Eye (tissue), 1 donor: ENCODE measurements around the gene EGFR.

Source experiments
- DNase-seq: peaks from one replicate; pipeline ENCODE4 v3.0.0-alpha.2; 2015

The EGFR gene

DNA sequence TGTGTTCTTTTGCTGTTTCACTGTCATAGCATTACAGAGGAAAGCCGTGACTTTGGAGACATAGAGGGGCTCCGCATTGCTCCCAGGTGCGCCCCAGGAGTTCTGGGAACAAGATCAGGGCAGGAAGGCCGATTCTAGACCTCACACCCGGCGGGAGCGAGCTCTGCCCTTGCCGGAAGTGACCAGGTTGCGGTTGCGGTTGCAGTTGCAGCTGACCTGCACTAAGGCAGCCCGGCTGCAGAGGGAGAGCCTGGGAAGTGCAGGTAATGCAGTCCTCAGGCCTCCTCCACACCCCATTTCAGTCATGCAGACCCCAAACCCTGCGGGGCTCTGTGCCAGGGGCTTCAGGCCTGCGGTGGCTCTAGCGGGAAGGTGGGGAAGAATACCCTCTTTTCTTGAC, 216.3 kb downstream of the EGFR start:
- no peak for DNase-seq

DNA sequence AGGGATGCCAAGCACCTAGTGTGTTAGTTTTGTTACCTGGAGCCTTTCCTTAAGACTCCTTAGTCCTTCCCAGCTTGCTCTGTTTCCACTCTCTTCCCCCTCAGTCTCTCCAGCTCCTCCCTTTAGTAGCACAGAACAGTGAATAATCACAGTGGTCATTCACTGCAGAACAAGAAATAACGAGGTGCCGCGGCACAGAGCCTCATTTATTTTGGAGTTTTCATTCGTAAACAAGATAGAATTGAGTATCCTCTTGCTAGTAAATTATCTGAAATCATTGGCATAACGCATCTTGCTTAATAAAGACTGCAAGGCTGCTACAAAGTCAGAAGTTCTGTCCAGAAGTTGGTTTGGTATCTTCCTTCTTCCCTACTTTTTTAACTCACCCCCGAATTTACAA, 217.0 kb downstream of the EGFR start:
- DNase-seq = no peak

GRCh38 chr7:55236476-55236875, 217.7 kb downstream of the EGFR start:
- no peak for DNase-seq

DNA sequence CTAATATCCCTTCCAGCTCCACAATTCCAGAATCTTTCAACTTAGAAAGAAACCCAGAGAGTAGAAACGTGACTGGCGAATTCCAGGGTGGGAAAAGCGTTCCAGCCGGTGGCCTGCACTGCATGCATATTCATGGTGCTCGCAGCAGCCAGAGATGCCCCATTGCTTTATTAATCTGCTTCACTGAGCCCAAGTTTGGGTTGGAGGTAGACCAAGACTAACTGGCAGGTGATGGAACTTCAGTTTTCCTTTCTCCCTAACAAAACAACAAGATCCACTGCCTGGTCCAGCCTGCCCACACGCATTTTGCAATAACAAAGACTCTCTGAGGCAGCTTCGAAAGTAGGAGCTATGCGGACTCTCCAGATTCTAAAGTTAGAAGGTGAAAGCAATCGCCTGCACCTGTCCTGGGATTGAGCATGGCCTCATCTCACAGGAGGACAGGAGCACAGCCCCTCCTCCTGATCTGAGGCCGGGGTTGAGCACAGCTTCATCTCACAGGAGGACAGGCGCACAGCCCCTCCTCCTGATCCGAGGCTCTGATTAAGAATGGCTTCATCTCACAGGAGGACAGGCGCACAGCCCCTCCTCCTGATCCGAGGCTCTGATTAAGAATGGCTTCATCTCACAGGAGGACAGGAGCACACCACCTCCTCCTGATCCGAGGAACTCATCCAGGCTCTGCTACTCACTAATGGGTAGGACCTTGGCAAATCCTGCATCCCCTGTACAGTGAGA, 218.5 kb downstream of the EGFR start:
- no peak for DNase-seq

- no peak for DNase-seq
These were observed 220.6 kb downstream of the EGFR start for GRCh38 chr7:55239406-55239805.

DNA sequence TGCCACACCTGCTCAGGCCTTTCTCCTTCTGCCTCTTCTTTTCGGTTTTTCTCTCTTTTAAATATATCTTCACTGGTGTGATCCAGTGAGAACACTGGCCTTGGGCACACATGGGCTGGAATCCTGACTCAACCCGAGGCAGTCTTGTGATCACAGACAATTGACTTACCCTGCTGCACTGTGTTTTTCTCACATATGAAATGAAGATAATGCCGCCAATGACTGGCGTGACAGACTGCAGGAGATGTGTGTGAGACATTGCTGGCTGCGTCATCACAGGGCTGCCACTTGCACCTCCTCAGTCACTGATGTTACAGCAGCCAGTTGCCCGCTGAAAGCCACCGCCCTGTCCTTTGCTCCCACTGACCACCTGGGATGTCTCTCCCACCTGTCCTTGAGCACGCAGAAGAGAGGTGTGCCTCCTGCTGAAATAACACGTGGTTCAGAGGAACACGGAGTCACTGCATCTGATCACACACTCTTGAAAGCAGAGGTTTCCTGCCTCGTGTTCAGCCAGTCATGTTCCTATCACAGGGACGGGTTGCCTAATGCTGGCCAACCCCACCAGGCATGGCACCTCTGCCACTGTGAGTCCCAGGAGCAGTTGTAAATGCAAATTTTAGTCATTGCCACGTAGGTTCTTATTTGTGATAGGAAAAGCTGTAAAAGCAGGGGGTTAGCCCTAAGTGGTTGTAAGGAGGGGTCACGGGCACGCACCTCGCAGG, 221.8 kb downstream of the EGFR start:
- no peak for DNase-seq

DNA sequence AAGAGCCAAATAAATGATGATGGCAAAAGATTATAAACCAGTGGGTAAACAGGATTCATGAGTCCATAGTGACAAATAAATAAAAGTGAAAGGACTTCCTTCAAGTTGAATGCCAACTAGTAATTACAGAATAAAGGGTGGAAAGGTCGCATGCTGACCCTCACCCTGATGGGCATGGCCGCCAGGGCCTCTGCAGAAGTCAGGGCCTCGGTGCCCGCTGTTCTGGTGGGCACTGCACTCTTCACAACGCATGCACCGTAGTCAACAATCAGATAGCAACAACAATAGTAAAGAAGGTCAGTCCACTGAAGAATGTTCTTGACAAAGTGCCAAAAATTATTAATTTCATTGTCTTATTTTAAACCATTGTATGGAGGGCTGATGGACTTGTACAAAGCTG, 223.1 kb downstream of the EGFR start:
- no peak for DNase-seq

DNA sequence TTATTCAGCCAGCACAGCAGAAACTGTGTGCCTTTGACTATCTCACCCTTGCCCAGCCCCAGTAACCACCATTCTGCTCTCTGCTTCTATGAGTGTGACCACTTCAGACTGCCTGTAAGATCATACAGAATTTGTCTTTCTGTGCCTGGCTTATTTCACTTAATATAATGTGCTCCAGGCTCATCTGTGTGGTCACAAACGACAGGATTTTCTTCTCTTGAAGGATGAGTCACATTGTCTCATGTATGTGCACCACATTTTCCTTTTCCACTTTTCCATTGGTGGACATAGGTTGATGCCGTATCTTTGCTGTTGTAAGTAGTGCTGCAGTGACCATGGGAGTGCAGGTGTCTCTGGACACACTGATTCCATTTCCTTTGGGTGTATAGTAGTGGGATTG, 223.8 kb downstream of the EGFR start:
- no peak for DNase-seq

DNA sequence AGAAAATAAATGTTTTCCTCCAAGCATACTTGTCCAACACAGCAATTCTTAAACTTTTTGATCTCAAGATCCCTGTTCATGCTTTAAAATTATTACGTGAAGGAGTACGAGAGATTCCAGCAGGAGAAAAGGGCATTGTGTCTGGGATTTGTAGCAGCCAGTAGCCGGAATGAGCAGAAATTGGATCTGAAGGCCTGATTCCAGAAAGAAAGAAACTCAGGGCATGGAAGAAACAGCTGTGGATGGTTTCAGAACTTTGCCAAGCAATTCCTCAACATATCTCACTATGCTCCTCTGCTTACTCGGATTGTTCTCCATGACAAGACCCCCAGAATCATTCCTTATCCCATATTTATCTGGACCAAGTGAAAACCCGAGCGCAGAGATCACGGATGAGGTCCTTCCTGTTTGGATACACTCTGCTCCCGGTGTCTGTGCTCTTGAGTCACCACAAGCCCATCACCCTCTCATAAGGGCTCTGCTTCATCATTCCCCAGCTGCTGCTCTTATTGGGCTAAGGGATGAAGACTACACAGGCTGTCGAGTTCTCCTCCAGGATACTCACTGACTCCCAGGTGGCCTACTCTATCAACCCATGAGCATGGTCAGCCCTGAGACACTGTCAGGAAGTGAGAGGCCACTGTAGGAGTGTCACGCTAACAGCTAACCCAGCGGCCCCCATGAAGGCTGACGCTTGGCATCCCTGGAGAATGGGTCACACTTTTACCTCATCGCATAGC, 225.4 kb downstream of the EGFR start:
- no peak for DNase-seq

DNA sequence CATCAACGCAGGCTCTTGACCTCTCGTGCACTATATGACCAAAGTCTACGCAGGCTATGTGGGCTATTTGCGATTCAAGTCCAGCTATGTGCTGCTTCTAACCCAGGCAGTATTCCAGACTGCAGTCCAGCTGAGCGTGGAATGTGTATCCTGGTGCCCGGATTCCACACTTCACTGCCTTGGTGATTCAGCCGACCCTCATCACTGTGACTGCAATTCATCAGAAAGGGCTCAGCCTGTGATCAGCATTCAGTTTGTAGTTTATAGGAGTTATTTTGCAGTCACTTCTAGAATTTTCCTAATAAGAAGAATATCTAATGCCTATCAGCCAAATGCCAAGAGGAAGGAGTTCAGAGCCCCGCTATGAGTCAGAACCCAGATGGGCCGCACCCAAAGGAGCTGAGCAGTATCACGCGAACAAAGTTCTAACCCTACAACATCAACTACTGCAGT, 226.5 kb downstream of the EGFR start:
- DNase-seq = peak; percentile 87

DNA sequence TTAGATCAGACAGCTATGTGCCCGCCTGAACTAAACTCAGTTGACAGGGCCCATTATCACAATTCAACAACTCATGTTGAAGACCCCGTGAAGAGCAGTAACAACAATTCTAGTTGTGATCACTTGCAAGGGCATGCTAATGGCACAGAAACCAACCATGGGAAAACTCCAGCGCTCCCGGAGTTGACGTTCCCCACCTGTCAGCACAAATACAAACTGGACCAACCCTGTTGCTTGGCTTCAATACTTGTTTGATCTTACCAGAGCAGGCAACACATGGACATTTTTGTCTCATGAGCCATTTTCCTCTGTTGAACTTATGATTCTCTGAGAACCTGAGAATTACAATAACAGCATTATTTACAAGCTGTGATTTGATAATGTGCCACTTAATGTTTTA, 227.4 kb downstream of the EGFR start:
- peak; percentile 90 for DNase-seq

DNA sequence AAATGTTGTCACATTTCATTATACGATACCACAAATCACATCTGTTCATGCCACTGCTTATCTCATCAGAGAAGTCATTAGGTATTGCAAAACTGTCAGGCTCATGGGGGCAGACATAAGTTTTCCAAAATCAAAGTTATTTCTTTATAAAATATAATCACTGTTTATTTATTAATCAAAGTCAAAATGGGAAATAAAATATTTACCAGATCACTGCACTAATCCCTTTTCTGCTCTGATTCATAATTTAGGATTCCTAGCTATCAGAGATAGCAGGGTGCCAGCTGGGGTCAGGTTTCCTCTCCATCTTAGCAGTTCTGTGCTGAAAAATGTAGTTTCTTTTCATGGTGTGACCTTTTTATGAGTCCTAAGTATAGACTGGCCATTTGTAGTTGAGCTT, 228.6 kb downstream of the EGFR start:
- peak; percentile 60 for DNase-seq

DNA sequence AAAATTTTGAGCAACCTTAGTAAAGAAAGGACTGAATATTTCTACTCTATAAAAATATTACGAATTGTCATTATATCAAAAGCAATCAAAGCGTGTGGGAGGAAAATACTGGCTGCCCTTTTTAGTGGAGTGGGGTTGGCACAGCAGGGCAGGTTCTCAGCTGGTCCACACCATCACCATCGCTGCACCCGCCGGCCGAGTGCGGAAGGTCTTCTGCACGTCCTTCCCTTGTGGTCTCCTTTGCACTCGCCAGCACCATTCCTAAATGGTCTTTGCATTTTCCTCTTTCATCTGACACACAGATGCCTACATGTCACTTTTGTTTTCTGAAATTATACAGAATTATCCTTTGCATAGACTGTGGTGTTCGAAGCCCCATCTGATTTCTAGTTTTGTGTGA, 229.7 kb downstream of the EGFR start:
- DNase-seq = no peak

DNA sequence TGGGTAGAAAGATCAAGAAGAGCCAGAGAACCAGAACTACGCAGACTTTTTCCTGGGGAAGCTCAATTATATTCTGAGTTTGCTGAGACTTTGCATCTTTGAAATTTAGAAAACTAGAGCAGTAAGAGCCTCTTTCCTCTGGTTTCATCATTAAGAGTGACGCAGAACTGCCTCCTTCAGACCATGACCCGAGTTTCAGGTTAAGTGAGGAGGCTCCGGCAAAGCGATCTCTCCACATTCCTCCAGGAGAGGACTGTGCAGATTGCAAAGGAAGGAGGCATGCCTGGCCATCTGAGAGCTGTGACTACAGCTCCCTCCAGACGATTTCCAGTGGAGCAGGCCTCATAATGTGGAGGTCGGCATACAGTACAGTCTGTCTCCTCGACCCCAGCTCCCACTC, 230.5 kb downstream of the EGFR start:
- no peak for DNase-seq

GRCh38 chr7:55250313-55250712, 231.5 kb downstream of the EGFR start:
- no peak for DNase-seq

DNA sequence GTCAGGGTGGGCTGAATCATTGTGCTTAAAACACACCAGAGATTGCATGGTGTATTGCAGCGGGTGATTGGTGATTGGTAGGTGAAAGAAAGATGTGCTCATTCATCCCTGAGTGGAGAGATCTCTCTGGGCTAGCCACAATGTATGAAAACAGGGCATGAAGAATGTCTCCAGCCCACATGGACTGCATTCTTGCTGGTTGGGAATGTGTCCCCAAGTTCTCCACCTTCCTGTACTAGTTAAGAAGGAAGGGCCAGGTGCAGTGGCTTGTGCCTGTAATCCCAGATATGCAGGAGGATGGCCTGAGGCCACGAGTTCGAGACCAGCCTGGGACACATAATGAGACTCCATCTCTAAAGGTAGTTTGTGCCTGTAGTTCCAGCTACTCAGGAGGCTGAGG, 232.5 kb downstream of the EGFR start:
- no peak for DNase-seq

- DNase-seq = no peak
These were observed 233.1 kb downstream of the EGFR start for GRCh38 chr7:55251911-55252310.

DNA sequence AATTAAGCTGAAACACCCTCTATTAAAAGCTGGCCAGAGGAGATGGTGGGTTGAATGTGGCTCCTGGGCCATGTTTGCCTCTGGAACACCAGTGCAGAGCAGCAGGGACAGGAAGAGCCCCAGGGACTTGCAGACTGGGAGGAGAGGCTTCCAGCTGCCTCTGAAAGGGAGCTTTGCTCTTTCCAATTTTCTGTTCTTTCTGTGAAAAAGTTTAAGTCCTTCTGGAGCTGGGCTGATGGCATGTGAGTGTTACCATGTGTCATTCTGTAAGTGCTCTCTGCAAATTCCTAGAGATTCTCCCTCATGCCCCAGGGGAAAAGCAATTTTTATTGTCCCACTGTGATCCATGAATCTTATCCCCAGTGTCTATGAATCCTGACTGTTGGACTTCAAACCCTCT, 233.6 kb downstream of the EGFR start:
- no peak for DNase-seq

GRCh38 chr7:55253188-55253587, 234.4 kb downstream of the EGFR start:
- DNase-seq = no peak

- no peak for DNase-seq
These were observed 235.4 kb downstream of the EGFR start for GRCh38 chr7:55254242-55254595.

DNA sequence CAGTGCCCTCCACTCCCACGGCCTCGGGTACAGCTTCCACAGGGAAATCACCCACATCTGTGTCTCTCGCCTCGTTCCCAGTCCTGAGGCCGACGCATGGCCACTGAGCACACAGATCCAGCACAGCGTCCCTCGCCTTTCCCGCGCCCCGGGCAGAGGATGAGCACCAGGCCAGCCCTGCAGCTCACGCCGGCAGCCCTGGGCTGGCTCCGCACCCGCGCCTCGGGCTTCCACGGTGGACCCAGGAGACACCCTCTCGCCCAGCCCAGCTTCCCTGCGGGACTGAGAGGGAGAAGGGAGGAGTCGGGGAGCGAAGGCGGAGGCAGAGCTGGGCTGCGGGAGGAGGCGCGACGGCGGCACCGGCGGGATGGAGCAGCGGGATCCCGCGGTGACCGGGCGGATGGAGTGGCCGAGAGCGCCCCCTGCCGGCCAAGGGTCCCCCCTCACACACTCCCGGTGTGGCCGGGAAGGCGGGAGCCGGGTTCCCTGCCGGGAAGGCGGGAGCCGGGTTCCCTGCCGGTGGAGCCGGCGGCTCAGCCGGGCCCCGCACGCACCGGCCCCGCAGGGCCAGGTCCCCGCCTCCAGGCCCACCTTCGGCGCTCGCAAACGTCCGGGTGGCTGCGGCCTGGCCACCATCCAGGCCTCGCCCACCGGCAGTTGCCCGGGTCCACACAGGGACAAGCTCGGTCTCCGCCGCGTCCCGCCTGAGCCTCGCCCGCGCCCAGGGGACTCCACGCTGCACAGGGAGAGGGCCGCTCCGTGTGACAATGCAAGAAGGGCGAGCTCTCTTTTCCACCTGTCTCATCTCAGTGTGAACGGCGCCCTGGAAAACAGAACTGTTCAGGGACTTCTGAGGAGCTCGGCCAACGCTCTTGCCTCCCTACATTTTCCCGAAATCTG, 236.0 kb downstream of the EGFR start:
- DNase-seq = peak; percentile 97

DNA sequence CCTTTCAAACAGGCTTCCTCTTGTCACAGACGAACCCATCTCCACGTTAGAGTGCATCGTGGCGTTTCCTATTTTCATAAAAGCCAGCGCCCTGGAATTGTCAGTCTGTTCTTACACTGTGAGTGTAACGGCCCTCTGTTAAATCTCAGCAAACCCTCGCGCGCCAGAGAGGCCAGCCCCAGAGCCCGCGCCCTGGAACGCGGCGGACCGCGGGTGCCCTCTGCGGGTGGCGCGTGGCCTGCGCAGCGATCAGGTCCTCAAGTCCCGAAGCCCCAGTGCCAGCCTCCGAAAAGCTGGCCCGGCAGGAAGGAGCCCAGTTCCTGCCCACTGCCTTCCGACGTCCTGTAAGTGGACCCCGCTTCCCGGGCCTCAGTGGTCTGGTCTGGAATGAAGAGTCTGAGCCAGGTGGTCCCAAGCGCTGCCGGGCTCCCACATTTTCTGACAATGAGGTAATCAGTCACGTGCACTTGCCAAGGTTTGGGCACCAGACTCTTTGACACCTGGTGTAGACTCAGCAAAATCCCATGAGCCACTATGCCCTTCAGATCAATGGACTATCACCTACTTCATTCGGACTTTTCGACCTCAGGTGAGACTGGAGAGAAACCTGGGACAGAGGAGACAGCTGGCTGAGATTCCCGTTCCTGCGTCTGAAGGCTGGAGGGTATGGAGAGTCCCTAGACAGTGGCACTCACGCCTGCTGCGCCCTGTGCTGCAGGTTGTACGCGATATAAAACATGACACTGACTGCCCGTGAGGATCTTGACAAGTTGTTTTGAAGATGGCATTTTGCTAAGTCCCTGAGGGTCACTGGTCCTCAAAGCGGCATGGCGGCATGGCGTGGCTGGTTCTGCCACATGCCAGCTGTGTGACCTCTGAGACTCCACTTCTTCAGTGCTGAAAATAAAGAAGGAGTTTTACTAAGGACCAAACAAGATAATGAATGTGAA, 237.0 kb downstream of the EGFR start:
- peak; percentile 94 for DNase-seq
